Measurements from ENCODE around the gene LIME1.

Gene LIME1

GRCh38 chr20:63735859-63736718 is at the start of gene LIME1:
Gene LIME1, plus strand, starts transcription at chr20:63736664. Its CDS starts 886 bp downstream, at chr20:63737550.
- Histone ChIP-seq H3K27me3 (ENCODE audit: control insufficient read depth in 1 of 2, insufficient read depth in 2 of 2, low read length in 2 of 2) (no peaks in the 10 kb centered on the region), H3K4me1 (ENCODE audit: control insufficient read depth in 1 of 2, insufficient read depth in 2 of 2, low read length in 2 of 2) (peaks cover 24 to 59% of the 10 kb centered on the region in 2 donors), H3K36me3 (ENCODE audit: control insufficient read depth in 1 of 2, insufficient read depth in 2 of 2, low read length in 2 of 2) (peaks cover 17 to 46% of the 10 kb centered on the region in 2 donors), H3K4me3 (ENCODE audit: low read depth in 1 of 2, low read length in 2 of 2) (peak within 1 kb of the TSS; percentile 58 to 59), H3K27ac (ENCODE audit: low read depth, low read length) (no peak within 1 kb of the TSS), H3K9me3 (ENCODE audit: control insufficient read depth in 1 of 2, low read length in 2 of 2) (no peaks in the 10 kb centered on the region), H3K9ac (ENCODE audit: low read depth in 1 of 2, low read length in 2 of 2) (peak within 1 kb of the TSS; percentile 51 to 59)

GRCh38 chr20:63687419-63688178 is 48.9 kb upstream of the LIME1 start:
- H3K27ac ChIP-seq (ENCODE audit: low read depth, low read length): peak overlapping the region; percentile 80
- no peaks in the 10 kb centered on the region for H3K36me3 ChIP-seq (ENCODE audit: control insufficient read depth in 1 of 2, insufficient read depth in 2 of 2, low read length in 2 of 2)
- no peaks in the 10 kb centered on the region for H3K9me3 ChIP-seq (ENCODE audit: control insufficient read depth in 1 of 2, low read length in 2 of 2)
- no peaks in the 10 kb centered on the region for H3K27me3 ChIP-seq (ENCODE audit: control insufficient read depth in 1 of 2, insufficient read depth in 2 of 2, low read length in 2 of 2)
- peaks cover 26 to 45% of the 10 kb centered on the region in 2 donors for H3K4me1 ChIP-seq (ENCODE audit: control insufficient read depth in 1 of 2, insufficient read depth in 2 of 2, low read length in 2 of 2)
- peak overlapping the region in 1 of 2 donors; percentile 28 for H3K9ac ChIP-seq (ENCODE audit: low read depth in 1 of 2, low read length in 2 of 2)
- H3K4me3 ChIP-seq (ENCODE audit: low read depth in 1 of 2, low read length in 2 of 2): no peak overlapping the region

GRCh38 chr20:63688228-63689045 is 48.0 kb upstream of the LIME1 start:
- H3K36me3 ChIP-seq (ENCODE audit: control insufficient read depth in 1 of 2, insufficient read depth in 2 of 2, low read length in 2 of 2): no peaks in the 10 kb centered on the region
- no peak overlapping the region for H3K27ac ChIP-seq (ENCODE audit: low read depth, low read length)
- H3K9me3 ChIP-seq (ENCODE audit: control insufficient read depth in 1 of 2, low read length in 2 of 2): no peaks in the 10 kb centered on the region
- H3K27me3 ChIP-seq (ENCODE audit: control insufficient read depth in 1 of 2, insufficient read depth in 2 of 2, low read length in 2 of 2): no peaks in the 10 kb centered on the region
- peaks cover 22 to 37% of the 10 kb centered on the region in 2 donors for H3K4me1 ChIP-seq (ENCODE audit: control insufficient read depth in 1 of 2, insufficient read depth in 2 of 2, low read length in 2 of 2)
- no peak overlapping the region for H3K4me3 ChIP-seq (ENCODE audit: low read depth in 1 of 2, low read length in 2 of 2)
- no peak overlapping the region for H3K9ac ChIP-seq (ENCODE audit: low read depth in 1 of 2, low read length in 2 of 2)

GRCh38 chr20:63689046-63690002 is 47.1 kb upstream of the LIME1 start:
- Histone ChIP-seq H3K9me3 (ENCODE audit: control insufficient read depth in 1 of 2, low read length in 2 of 2) (no peaks in the 10 kb centered on the region), H3K4me1 (ENCODE audit: control insufficient read depth in 1 of 2, insufficient read depth in 2 of 2, low read length in 2 of 2) (peaks cover 21 to 37% of the 10 kb centered on the region in 2 donors), H3K9ac (ENCODE audit: low read depth in 1 of 2, low read length in 2 of 2) (no peak overlapping the region), H3K4me3 (ENCODE audit: low read depth in 1 of 2, low read length in 2 of 2) (no peak overlapping the region), H3K27ac (ENCODE audit: low read depth, low read length) (no peak overlapping the region), H3K27me3 (ENCODE audit: control insufficient read depth in 1 of 2, insufficient read depth in 2 of 2, low read length in 2 of 2) (no peaks in the 10 kb centered on the region), H3K36me3 (ENCODE audit: control insufficient read depth in 1 of 2, insufficient read depth in 2 of 2, low read length in 2 of 2) (peaks cover 0 to 4% of the 10 kb centered on the region in 2 donors)

- H3K4me1 ChIP-seq (ENCODE audit: control insufficient read depth in 1 of 2, insufficient read depth in 2 of 2, low read length in 2 of 2): peaks cover 21 to 37% of the 10 kb centered on the region in 2 donors
- no peak overlapping the region for H3K4me3 ChIP-seq (ENCODE audit: low read depth in 1 of 2, low read length in 2 of 2)
- peaks cover 0 to 4% of the 10 kb centered on the region in 2 donors for H3K36me3 ChIP-seq (ENCODE audit: control insufficient read depth in 1 of 2, insufficient read depth in 2 of 2, low read length in 2 of 2)
- H3K9ac ChIP-seq (ENCODE audit: low read depth in 1 of 2, low read length in 2 of 2): no peak overlapping the region
- no peaks in the 10 kb centered on the region for H3K27me3 ChIP-seq (ENCODE audit: control insufficient read depth in 1 of 2, insufficient read depth in 2 of 2, low read length in 2 of 2)
- H3K27ac ChIP-seq (ENCODE audit: low read depth, low read length): no peak overlapping the region
- H3K9me3 ChIP-seq (ENCODE audit: control insufficient read depth in 1 of 2, low read length in 2 of 2): no peaks in the 10 kb centered on the region
These were observed 46.2 kb upstream of the LIME1 start for GRCh38 chr20:63690003-63690897.

- H3K4me3 ChIP-seq (ENCODE audit: low read depth in 1 of 2, low read length in 2 of 2): no peak overlapping the region
- no peaks in the 10 kb centered on the region for H3K9me3 ChIP-seq (ENCODE audit: control insufficient read depth in 1 of 2, low read length in 2 of 2)
- H3K9ac ChIP-seq (ENCODE audit: low read depth in 1 of 2, low read length in 2 of 2): no peak overlapping the region
- no peaks in the 10 kb centered on the region for H3K27me3 ChIP-seq (ENCODE audit: control insufficient read depth in 1 of 2, insufficient read depth in 2 of 2, low read length in 2 of 2)
- H3K27ac ChIP-seq (ENCODE audit: low read depth, low read length): no peak overlapping the region
- peaks cover 20 to 37% of the 10 kb centered on the region in 2 donors for H3K4me1 ChIP-seq (ENCODE audit: control insufficient read depth in 1 of 2, insufficient read depth in 2 of 2, low read length in 2 of 2)
- H3K36me3 ChIP-seq (ENCODE audit: control insufficient read depth in 1 of 2, insufficient read depth in 2 of 2, low read length in 2 of 2): peaks cover 0 to 4% of the 10 kb centered on the region in 2 donors
These were observed 45.4 kb upstream of the LIME1 start for GRCh38 chr20:63690898-63691710.

GRCh38 chr20:63691711-63692435 is 44.6 kb upstream of the LIME1 start:
- no peak overlapping the region for H3K27ac ChIP-seq (ENCODE audit: low read depth, low read length)

More at GRCh38 chr20:63691711-63692435, 44.6 kb upstream of the LIME1 start:
- Histone ChIP-seq H3K4me3 (ENCODE audit: low read depth in 1 of 2, low read length in 2 of 2) (no peak overlapping the region), H3K9me3 (ENCODE audit: control insufficient read depth in 1 of 2, low read length in 2 of 2) (no peaks in the 10 kb centered on the region), H3K9ac (ENCODE audit: low read depth in 1 of 2, low read length in 2 of 2) (no peak overlapping the region), H3K4me1 (ENCODE audit: control insufficient read depth in 1 of 2, insufficient read depth in 2 of 2, low read length in 2 of 2) (peaks cover 20 to 36% of the 10 kb centered on the region in 2 donors), H3K36me3 (ENCODE audit: control insufficient read depth in 1 of 2, insufficient read depth in 2 of 2, low read length in 2 of 2) (peaks cover 0 to 4% of the 10 kb centered on the region in 2 donors), H3K27me3 (ENCODE audit: control insufficient read depth in 1 of 2, insufficient read depth in 2 of 2, low read length in 2 of 2) (no peaks in the 10 kb centered on the region)
